Kidney (tissue), 14 donors: ENCODE measurements around the gene MZT1. TPM values are rescaled to one million over a fixed set of nuclear protein-coding genes. Genes with fewer than 3 reads are reported as not detected.

Source experiments
- DNase-seq, 5 donors: peaks; one replicate each; pipeline ENCODE4 v3.0.0-alpha.2; 2013 to 2020
- FAIRE-seq: peaks from 2 replicates; lab custom pipeline; 2012; peaks lifted over from hg19 to GRCh38; lab: Jason Lieb, UNC
- H3K27ac ChIP-seq, 2 donors: one replicate each; pipeline ENCODE4 v1.7.0; 2013; ENCODE audit warnings: low read depth in 2 of 2, low read length in 2 of 2, inconsistent platforms in 1 of 2
- H3K27me3 ChIP-seq: one replicate; pipeline ENCODE4 v1.7.1; 2013; ENCODE audit warnings: low read length, inconsistent platforms; ENCODE audit not compliant: control insufficient read depth, insufficient read depth
- H3K36me3 ChIP-seq, 3 donors: one replicate each; pipeline versions ENCODE4 v1.7.0 to v1.7.1; 2013; ENCODE audit warnings: low read length in 3 of 3, control low read depth in 1 of 3, inconsistent platforms in 1 of 3; ENCODE audit not compliant: insufficient read depth in 3 of 3, control insufficient read depth in 2 of 3
- H3K4me1 ChIP-seq, 3 donors: one replicate each; pipeline versions ENCODE4 v1.7.0 to v1.7.1; 2013; ENCODE audit warnings: low read length in 3 of 3, inconsistent platforms in 1 of 3, low read depth in 1 of 3; ENCODE audit not compliant: control insufficient read depth in 2 of 3, insufficient read depth in 2 of 3
- H3K4me3 ChIP-seq, 3 donors: one replicate each; pipeline versions ENCODE4 v1.7.0 to v1.8.1; 2013; ENCODE audit warnings: low read length in 3 of 3, control low read depth in 1 of 3, inconsistent platforms in 1 of 3
- H3K9ac ChIP-seq, 3 donors: one replicate each; pipeline versions ENCODE4 v1.7.0 to v1.7.1; 2013; ENCODE audit warnings: low read length in 3 of 3, control low read depth in 1 of 3, inconsistent platforms in 1 of 3
- H3K9me3 ChIP-seq, 3 donors: one replicate each; pipeline versions ENCODE4 v1.7.0 to v1.7.1; 2013; ENCODE audit warnings: low read length in 3 of 3, control low read depth in 1 of 3, inconsistent platforms in 1 of 3; ENCODE audit not compliant: control insufficient read depth in 2 of 3, insufficient read depth in 1 of 3
- intact Hi-C: fragments of 100-400 bp; cut with DNase I; formaldehyde crosslinking; loops from one replicate; pipeline ENCODE4 v1.11.1; 2022
- polyA plus RNA-seq: library from polyadenylated mRNA; stranded (reverse); fragments of 350-450 nt; fragmentation: Illumina TruSeq; extraction: RNeasy Lipid Tissue Mini Kit (QIAGEN cat#74804); gene quantifications from one replicate; pipeline ENCODE4 v1.2.3, GENCODE V29; 2014; ENCODE audit warnings: low read depth, low replicate concordance; ENCODE audit not compliant: insufficient read depth
- total RNA-seq: library from RNA; stranded (reverse); fragmentation: NEBNext Ultra II Directional; extraction: Animal tissue kit (Norgen Biotek cat#: 25700); gene quantifications from one replicate; pipeline ENCODE4 v1.2.1, GENCODE V29; 2021
- TF ChIP-seq, protein P1 (sequence below): IDR thresholded peaks from 3 replicates; pipeline ENCODE4 v1.5.1; 2012; ENCODE audit warnings: mild to moderate bottlenecking, moderate library complexity, borderline replicate concordance; ENCODE audit not compliant: insufficient read depth; ENCODE audit errors: extremely low read depth
- donor health status: control.
- donor health status: control.
- donor health status: control.
- donor health status: control.
- donor health status: control.
- donor health status: DM: yes; HTN: yes; CAD: no.
- donor health status: Normal renal cell carcinoma (clear cell type).

MZT1 gene
- total and polyA plus RNA-seq, 2 donors from 2014 or later = 6.5 to 6.8 TPM

DNA sequence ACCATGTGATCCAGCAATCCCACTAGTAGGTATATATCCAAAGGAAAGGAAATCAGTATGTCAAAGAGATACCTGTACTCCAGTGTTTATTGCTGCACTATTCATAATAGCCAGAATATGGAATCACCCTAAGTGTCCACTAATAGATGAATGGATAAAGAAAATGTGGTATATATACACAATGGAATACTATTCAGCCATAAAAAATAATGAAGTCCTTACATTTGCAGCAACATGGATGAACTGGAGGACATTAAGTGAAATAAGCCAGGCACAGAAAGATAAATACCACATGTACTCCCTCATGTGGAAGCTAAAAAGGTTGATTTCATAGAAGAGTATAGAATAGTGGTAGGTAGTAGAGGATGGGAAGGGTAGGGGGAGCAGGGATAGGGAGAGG is 23.8 kb upstream of the MZT1 start:
- FAIRE-seq (no peak), DNase-seq (no peak)
- Histone ChIP-seq H3K27me3 (no peaks in the 10 kb centered on the region), H3K36me3 (peaks cover 0 to 20% (median 7%) of the 10 kb centered on the region in 3 donors), H3K9me3 (no peaks in the 10 kb centered on the region), H3K4me3 (no peak overlapping the region), H3K9ac (no peak overlapping the region), H3K4me1 (no peaks in the 10 kb centered on the region), H3K27ac (no peak overlapping the region)
- intact Hi-C loops = no loop called here
- TF ChIP-seq, protein P1, sequence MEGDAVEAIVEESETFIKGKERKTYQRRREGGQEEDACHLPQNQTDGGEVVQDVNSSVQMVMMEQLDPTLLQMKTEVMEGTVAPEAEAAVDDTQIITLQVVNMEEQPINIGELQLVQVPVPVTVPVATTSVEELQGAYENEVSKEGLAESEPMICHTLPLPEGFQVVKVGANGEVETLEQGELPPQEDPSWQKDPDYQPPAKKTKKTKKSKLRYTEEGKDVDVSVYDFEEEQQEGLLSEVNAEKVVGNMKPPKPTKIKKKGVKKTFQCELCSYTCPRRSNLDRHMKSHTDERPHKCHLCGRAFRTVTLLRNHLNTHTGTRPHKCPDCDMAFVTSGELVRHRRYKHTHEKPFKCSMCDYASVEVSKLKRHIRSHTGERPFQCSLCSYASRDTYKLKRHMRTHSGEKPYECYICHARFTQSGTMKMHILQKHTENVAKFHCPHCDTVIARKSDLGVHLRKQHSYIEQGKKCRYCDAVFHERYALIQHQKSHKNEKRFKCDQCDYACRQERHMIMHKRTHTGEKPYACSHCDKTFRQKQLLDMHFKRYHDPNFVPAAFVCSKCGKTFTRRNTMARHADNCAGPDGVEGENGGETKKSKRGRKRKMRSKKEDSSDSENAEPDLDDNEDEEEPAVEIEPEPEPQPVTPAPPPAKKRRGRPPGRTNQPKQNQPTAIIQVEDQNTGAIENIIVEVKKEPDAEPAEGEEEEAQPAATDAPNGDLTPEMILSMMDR = no peak

DNA sequence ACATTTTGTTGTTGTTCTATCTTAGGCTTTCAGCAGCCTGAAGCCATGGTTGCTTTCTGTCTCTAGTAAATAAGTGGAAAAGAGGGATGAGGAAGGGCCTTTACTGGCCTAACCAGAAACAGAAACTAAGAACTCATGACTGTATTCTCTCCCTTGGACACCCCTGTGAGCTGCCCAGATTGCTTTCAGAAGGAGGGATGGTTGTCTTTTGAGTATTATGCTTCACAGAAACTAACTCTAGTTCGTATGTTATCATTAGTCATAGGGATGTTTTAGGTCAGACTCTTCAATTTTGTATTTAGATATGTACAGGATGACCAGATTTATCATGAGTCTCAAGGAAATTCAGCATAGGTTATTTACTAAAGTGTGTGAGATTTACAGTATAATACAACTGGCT is 17.8 kb upstream of the MZT1 start:
- TF ChIP-seq, protein P1 = no peak
- Histone ChIP-seq H3K4me3 (no peak overlapping the region), H3K27me3 (no peaks in the 10 kb centered on the region), H3K27ac (no peak overlapping the region), H3K9ac (no peak overlapping the region), H3K4me1 (no peaks in the 10 kb centered on the region), H3K9me3 (no peaks in the 10 kb centered on the region), H3K36me3 (peaks cover 0 to 4% (median 0%) of the 10 kb centered on the region in 3 donors)
- intact Hi-C loops = no loop called here
- DNase-seq = no peak
- FAIRE-seq = no peak

GRCh38 chr13:72740015-72740414 is 12.6 kb upstream of the MZT1 start:
- Histone ChIP-seq H3K4me1 (no peaks in the 10 kb centered on the region), H3K27me3 (no peaks in the 10 kb centered on the region), H3K36me3 (peaks cover 0 to 4% (median 0%) of the 10 kb centered on the region in 3 donors), H3K27ac (no peak overlapping the region), H3K4me3 (no peak overlapping the region), H3K9me3 (no peaks in the 10 kb centered on the region), H3K9ac (no peak overlapping the region)
- FAIRE-seq (no peak), DNase-seq (no peak)
- TF ChIP-seq, protein P1 = no peak
- intact Hi-C loops = no loop called here

GRCh38 chr13:72737033-72737432 is 9.6 kb upstream of the MZT1 start:
- H3K36me3 ChIP-seq = peaks cover 0 to 5% (median 0%) of the 10 kb centered on the region in 3 donors
- no peaks in the 10 kb centered on the region for H3K4me1 ChIP-seq
- no peaks in the 10 kb centered on the region for H3K9me3 ChIP-seq
- H3K9ac ChIP-seq = no peak overlapping the region
- H3K27ac ChIP-seq = no peak overlapping the region
- no peaks in the 10 kb centered on the region for H3K27me3 ChIP-seq
- intact Hi-C loops = no loop called here
- H3K4me3 ChIP-seq = no peak overlapping the region
- TF ChIP-seq, protein P1 = no peak
- no peak for FAIRE-seq
- peak in 2 of 5 donors; percentile 14 to 24 for DNase-seq
